OCI-M2 (cell line): ENCODE results near the gene ZMAT1.
"Not testable (repeated sequence)": the region's sequence is repeated elsewhere in the genome, so short reads cannot be mapped to it uniquely, and the experiment has no call there.

Experiments used
- DNase-seq: peaks from one replicate; lab custom pipeline; 2025; ENCODE audit not compliant: unreplicated experiment; lab: John Stamatoyannopoulos, UW

The ZMAT1 gene

DNA sequence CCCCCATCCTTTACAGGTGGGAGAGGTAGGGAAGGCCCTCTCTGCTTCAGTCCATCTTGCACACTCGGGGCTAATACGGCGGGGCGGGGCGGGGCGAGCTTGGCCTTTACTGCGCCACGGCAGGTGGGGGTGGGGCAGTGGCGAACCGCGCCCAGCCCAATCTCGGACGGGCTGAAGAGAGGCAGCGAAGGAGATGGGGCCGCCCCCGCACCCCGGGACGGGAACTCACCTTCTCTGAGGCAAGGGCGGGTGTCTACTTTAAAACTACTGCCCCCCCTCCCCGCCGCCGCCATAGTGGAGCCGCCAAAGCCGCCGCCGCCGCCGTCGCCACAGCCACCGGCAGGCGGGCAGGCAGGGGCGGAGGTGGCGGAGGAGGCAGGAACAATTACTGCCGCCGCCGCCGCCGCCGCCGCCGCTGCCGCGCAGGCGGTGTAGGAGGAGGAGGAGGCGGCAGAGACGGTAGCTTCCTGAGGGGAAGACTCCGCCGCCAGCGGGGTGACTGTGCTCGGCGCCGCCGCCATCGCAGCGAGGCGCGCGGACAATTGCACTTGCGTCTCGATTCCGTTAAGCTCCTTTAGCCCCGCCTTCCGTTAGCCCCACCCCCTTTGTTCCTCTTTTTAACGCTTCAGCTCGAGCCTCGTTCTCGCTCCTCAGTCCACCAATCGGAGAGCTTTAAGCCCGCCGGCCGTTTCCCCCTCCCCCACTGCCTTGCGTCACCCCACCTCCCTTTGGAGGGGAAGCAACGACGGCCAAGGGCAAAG is at the start of gene ZMAT1:
Gene ZMAT1 (minus strand): TSS at position 540 of the 761 bp plus-strand sequence. CDS start 19 bp downstream, at position 521.
- DNase-seq, result no peak

DNA sequence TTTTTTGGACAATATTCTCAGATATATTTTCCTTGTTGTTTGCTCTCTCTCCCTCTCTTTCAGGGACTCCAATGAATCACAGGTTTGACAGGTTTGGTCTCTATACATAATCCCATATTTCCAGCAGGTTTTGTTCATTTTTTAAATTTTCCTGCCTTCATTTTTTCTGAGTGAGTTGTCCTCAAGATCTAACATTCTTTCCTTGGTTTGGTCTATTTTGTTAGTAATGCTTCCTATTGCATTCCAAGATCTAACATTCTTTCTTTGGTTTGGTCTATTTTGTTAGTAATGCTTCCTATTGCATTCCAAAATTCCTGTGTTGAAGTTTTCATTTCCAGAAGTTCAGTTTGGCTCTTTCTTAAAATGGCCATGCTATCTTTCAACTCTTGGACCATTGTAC is 45.3 kb upstream of the ZMAT1 start:
- DNase-seq, result no peak

GRCh38 chrX:101973066-101973465 is 41.2 kb upstream of the ZMAT1 start:
- DNase-seq, result no peak

GRCh38 chrX:101964923-101965539 is 33.2 kb upstream of the ZMAT1 start:
- not testable (repeated sequence) for DNase-seq

GRCh38 chrX:101958139-101958538 is 26.3 kb upstream of the ZMAT1 start:
- DNase-seq, result no peak

DNA sequence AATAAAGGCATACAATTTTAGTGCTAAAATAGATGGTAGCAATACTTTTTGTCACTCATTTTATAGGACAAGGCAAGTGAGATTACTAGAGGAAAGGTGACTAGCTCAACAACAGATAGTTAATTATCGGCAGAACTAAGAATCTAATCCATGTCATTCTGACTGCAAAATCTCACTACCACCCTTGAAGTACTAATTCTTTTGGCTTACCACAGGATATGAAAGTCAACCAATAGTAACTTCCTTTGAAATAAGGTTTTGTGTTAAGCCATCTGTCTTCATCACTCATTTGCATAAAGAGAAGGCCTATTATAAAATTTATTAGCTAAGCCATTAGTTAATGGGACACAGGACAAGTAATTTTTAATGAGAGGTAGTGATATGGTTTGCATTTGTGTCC is 25.3 kb upstream of the ZMAT1 start:
- no peak for DNase-seq

GRCh38 chrX:101956556-101956955 is 24.7 kb upstream of the ZMAT1 start:
- no peak for DNase-seq

GRCh38 chrX:101950581-101950980 is 18.8 kb upstream of the ZMAT1 start:
- no peak for DNase-seq

DNA sequence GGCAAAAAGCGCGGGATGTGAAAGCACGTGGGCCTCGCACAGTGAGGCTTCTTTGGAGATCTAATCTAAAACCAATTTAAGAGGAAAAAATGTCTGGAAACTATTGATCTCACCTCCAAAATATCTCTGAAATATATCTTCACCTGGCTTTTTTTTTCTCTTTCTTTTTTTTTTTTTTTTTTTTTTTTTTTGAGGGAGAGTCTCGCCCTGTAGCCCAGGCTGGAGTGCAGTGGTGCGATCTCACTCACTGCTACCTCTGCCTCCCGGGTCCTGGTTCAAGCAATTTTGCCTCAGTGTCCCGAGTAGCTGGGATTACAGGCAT is 383 bp upstream of the ZMAT1 start:
- no peak for DNase-seq

GRCh38 chrX:101931136-101931487 is 715 bp downstream of the ZMAT1 start:
- DNase-seq, result no peak

DNA sequence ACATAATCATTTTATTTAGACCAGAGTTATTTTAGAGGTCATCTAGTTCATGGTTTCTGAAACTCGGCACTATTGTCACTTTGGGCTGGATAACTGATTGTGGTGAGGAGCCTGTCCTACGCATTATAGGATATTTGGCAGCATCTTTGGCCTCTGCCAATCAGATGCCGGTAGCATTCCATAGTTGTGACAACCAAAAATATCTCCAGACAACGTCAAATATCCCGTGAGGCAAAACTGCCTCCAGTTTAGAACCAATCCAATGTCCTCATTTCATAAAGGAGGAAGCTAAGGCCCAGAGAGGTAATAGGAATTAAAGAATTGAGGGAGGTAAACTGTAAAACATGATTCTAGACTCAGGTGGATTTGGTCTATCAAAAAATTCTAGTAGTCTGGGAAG is 6.1 kb downstream of the ZMAT1 start:
- DNase-seq, result no peak

DNA sequence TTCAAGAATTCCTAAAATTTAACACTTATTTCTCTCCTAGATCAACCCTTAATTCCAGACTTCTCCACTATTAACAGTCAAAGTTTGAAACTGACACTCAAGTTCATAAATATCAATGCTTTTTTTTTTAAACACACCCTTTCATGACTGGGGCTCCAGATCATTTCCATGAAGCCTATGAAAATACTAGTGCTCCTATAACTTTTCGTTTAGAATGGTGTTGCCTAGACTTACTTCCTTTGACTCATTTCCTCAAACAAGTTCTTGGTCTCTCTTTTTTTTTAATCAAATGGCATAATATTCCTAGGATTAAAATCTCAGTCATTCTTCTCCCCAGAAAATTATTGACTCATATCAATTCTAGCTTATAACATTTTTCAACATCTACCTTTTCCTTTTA is 13.1 kb downstream of the ZMAT1 start:
- DNase-seq, result no peak

- no peak for DNase-seq
Observed at GRCh38 chrX:101906136-101906796, 25.6 kb downstream of the ZMAT1 start.

GRCh38 chrX:101904996-101905395 is 26.8 kb downstream of the ZMAT1 start:
- DNase-seq, result no peak
